Cardiac muscle cell (in vitro differentiated cells and primary cell): ENCODE results near the gene ITGA1. TPM values are rescaled to one million over a fixed set of nuclear protein-coding genes. Genes with fewer than 3 reads are reported as not detected.
A peak's percentile ranks its signal among the peaks of the same experiment; 100 is the strongest.

Source experiments
- DNase-seq, 2 donors: peaks; one replicate each; pipeline versions ENCODE4 v3.0.0 to v3.0.0-alpha.2; 2010 to 2017; ENCODE audit warnings: low read depth in 1 of 2, low spot score in 1 of 2
- H3K27ac ChIP-seq: fragments of 200-600 bp; sonication (generic); 2 replicates; pipeline ENCODE4 v1.5.1; 2016
- H3K27me3 ChIP-seq: fragments of 200-600 bp; sonication (generic); 2 replicates; pipeline ENCODE4 v1.6.0; 2016; ENCODE audit warnings: control low read depth
- H3K36me3 ChIP-seq: fragments of 200-600 bp; sonication (generic); 2 replicates; pipeline ENCODE4 v1.5.1; 2016; ENCODE audit warnings: control low read depth
- H3K4me1 ChIP-seq: fragments of 200-600 bp; sonication (generic); 2 replicates; pipeline ENCODE4 v1.8.1; 2017; ENCODE audit warnings: low read depth, mild to moderate bottlenecking, mixed run types
- H3K4me3 ChIP-seq: fragments of 200-600 bp; sonication (generic); 2 replicates; pipeline ENCODE4 v1.5.1; 2016; ENCODE audit warnings: mild to moderate bottlenecking
- H3K9me3 ChIP-seq: fragments of 200-600 bp; sonication (generic); 2 replicates; pipeline ENCODE4 v1.5.1; 2017; ENCODE audit warnings: low read depth, mild to moderate bottlenecking, control low read depth
- polyA plus RNA-seq: library from polyadenylated mRNA; unstranded; fragments of >200 nt; fragmentation: Nextera tagmentation; extraction: Ambion mirVana; gene quantifications from 2 replicates; pipeline ENCODE4 v1.2.1, GENCODE V29; 2016
- total RNA-seq: library from RNA; depleted of rRNA; stranded (reverse); fragments of >200 nt; gene quantifications from 2 replicates; pipeline ENCODE4 v1.2.3, GENCODE V29; 2016
- TF ChIP-seq, protein P1 (sequence below): IDR thresholded peaks from 2 replicates; pipeline ENCODE4 v1.5.1; 2012; ENCODE audit warnings: low read depth, mild to moderate bottlenecking, low read length

Gene ITGA1
- total and polyA plus RNA-seq, 2 experiments from 2014 or later = 2.9 to 7.3 TPM

DNA sequence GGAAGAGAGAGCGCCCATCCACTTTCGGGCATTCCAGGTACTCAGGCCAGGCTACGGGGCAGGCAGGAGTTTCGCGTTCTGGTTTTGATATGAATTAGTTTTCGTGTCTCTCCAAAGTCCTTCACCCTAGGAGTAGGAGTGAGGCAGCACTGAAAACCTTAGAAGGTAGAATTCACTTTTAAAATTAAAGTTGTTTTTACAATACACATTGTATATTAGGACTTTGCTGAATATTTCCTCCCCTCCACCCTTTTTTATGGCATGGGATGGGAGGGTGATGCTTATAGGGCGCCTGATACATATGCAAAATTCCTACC lies 747 bp downstream of the ITGA1 start:
- DNase-seq = no peak
- Histone ChIP-seq H3K36me3 (no peaks in the 10 kb centered on the region), H3K27ac (no peak overlapping the region), H3K9me3 (no peaks in the 10 kb centered on the region), H3K4me1 (no peaks in the 10 kb centered on the region), H3K4me3 (peak overlapping the region; percentile 43), H3K27me3 (no peaks in the 10 kb centered on the region)
- TF ChIP-seq, protein P1, sequence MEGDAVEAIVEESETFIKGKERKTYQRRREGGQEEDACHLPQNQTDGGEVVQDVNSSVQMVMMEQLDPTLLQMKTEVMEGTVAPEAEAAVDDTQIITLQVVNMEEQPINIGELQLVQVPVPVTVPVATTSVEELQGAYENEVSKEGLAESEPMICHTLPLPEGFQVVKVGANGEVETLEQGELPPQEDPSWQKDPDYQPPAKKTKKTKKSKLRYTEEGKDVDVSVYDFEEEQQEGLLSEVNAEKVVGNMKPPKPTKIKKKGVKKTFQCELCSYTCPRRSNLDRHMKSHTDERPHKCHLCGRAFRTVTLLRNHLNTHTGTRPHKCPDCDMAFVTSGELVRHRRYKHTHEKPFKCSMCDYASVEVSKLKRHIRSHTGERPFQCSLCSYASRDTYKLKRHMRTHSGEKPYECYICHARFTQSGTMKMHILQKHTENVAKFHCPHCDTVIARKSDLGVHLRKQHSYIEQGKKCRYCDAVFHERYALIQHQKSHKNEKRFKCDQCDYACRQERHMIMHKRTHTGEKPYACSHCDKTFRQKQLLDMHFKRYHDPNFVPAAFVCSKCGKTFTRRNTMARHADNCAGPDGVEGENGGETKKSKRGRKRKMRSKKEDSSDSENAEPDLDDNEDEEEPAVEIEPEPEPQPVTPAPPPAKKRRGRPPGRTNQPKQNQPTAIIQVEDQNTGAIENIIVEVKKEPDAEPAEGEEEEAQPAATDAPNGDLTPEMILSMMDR = no peak

DNA sequence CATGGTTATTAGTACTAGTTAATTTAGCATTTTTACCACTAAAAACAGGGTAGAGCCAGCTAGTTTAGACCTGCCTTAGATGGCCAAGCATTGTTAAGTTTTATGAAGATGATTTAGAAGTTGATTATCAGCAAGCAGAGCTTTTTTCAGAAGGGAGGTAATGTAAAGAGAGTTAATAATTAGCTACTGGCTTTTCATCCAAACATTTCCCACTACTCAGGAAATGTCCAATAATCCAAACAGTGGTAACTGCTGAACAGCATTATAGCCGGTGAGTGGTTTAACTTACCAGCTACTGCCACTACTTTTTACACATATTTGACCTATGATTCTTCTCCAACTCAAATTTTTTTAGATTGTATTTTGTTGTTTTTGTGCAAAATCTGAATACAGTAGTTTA lies 1.7 kb downstream of the ITGA1 start:
- no peak for DNase-seq
- Histone ChIP-seq H3K27me3 (no peaks in the 10 kb centered on the region), H3K27ac (no peak overlapping the region), H3K9me3 (no peaks in the 10 kb centered on the region), H3K4me3 (no peak overlapping the region), H3K36me3 (no peaks in the 10 kb centered on the region), H3K4me1 (no peaks in the 10 kb centered on the region)
- TF ChIP-seq, protein P1 = no peak

DNA sequence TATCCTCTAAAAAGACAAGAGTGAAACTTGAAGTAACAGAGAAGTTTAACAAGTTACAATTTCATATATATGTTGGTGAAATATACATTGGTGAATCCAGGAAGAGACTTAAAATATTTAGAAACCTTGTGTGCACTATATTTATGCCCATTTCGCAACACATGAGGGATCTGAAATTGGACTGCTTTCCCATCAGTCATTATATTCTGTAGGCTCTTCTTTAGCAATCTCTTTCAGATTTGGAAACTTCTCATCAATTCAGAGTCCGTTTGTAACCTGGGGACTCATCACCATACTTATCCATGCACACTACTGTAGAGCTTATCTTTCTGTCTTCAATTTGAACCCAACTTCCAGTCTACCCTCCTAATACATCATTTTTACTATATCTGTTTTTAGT lies 2.1 kb downstream of the ITGA1 start:
- no peak overlapping the region for H3K27ac ChIP-seq
- TF ChIP-seq, protein P1 = no peak

DNA sequence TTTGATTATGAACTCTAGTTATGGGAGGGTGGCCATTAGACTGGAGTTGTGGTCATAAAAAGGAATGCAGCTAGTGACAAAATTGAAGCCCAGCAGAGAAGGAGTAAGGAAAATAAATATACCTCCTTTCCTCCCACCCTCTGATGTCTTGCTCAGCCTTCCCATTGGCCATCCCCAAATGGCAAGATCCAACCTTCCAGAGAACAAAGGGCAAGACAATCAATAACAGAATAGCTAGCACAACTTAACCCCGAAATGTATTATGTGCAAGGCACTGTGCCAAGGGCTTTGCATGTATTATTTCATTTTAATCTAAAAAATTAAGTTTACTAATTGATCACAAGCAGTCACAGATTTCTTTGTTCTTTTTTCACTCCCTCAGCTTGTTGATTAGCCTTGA lies 3.6 kb downstream of the ITGA1 start:
- Histone ChIP-seq H3K4me1 (no peaks in the 10 kb centered on the region), H3K9me3 (no peaks in the 10 kb centered on the region), H3K27me3 (no peaks in the 10 kb centered on the region), H3K27ac (no peak overlapping the region), H3K36me3 (no peaks in the 10 kb centered on the region), H3K4me3 (no peak overlapping the region)
- DNase-seq = no peak
- TF ChIP-seq, protein P1 = no peak

More for the DNA sequence above, 2.1 kb downstream of the ITGA1 start:
- H3K4me3 ChIP-seq = no peak overlapping the region
- no peaks in the 10 kb centered on the region for H3K27me3 ChIP-seq
- no peaks in the 10 kb centered on the region for H3K36me3 ChIP-seq
- H3K9me3 ChIP-seq = no peaks in the 10 kb centered on the region
- DNase-seq = no peak
- no peaks in the 10 kb centered on the region for H3K4me1 ChIP-seq

DNA sequence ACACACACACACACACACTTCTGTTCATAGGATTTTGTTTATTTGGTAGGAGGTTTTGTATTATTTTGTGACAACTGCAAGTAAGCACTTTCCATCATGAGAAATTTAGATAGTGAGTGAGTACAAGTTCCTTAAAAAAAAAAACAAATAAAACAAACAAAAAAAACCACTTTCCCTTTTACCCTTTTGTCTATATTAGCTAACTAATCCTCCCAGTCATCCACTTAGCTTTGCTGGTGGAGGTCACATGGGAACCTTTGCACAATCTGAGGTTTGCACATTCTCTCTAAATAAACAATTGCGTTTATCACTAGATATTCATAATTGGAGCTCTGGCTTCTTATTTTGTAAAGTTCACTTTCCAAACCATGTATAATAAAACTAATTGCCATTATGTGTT lies 6.8 kb downstream of the ITGA1 start:
- TF ChIP-seq, protein P1 = no peak
- H3K36me3 ChIP-seq = no peaks in the 10 kb centered on the region

DNA sequence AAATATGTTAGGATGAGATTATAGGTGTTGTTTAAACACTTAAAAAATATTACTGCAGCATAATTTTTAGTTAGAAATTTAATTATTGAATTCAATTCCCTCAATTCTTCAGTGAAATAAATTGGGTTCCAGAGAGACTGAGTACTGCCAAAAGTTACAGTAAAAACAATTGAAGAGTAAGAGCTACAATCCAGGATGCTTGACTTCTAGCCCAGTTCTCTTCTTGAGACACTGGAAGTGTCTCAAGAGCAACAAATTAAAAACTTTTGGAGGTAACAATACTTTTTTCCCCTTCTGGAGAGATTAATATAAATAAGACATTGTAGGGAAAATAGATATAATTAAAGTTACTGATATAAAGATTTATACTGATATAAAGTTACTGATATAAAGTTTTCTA lies 8.3 kb downstream of the ITGA1 start:
- Histone ChIP-seq H3K27ac (no peak overlapping the region), H3K9me3 (no peaks in the 10 kb centered on the region), H3K36me3 (no peaks in the 10 kb centered on the region), H3K4me3 (no peak overlapping the region), H3K27me3 (no peaks in the 10 kb centered on the region), H3K4me1 (peaks cover 10% of the 10 kb centered on the region)
- TF ChIP-seq, protein P1 = no peak
- no peak for DNase-seq

More for the DNA sequence above, 6.8 kb downstream of the ITGA1 start:
- H3K4me1 ChIP-seq = peaks cover 5% of the 10 kb centered on the region
- no peak overlapping the region for H3K4me3 ChIP-seq
- DNase-seq = peak in 1 of 2 donors; percentile 53
- H3K27ac ChIP-seq = no peak overlapping the region
- H3K27me3 ChIP-seq = no peaks in the 10 kb centered on the region
- H3K9me3 ChIP-seq = no peaks in the 10 kb centered on the region
